Stomach (tissue), 4 donors: ENCODE measurements around the gene ERN2.

Experiments
- CTCF ChIP-seq, 7 experiments: fragments of 450-650 bp in 4 of 7; fragments of 200-600 bp in 3 of 7; sonication (generic) in 3 of 7; IDR thresholded peaks; one replicate each; pipeline ENCODE4 v1.5.1; 2016 to 2019; ENCODE audit warnings: antibody characterized with exemption in 7 of 7, control low read depth in 2 of 7, mild to moderate bottlenecking in 1 of 7
- POLR2A ChIP-seq, 4 donors: fragments of 450-650 bp; IDR thresholded peaks; one replicate each; pipeline ENCODE4 v1.6.1; 2016; ENCODE audit warnings: antibody characterized with exemption in 4 of 4, control low read depth in 2 of 4, mild to moderate bottlenecking in 1 of 4, moderate library complexity in 1 of 4

- TF ChIP-seq CTCF (IDR thresholded peaks at IDR 0.05) (no peak), POLR2A (IDR thresholded peaks at IDR 0.05) (no peak)
Observed at GRCh38 chr16:23734176-23734893, 21.3 kb upstream of the ERN2 start.
